LNCaP clone FGC (cell line): ENCODE results near the gene CDC42BPA.

Source experiments
- DNase-seq: peaks from one replicate; pipeline ENCODE4 v3.0.0-alpha.2; 2011; ENCODE audit warnings: low read depth
- H3K4me3 ChIP-seq: 2 replicates; pipeline ENCODE4 v1.5.1; 2011; ENCODE audit warnings: mild to moderate bottlenecking, low read depth, low read length, control low read depth
- TF ChIP-seq, protein P1 (sequence below): IDR thresholded peaks from 2 replicates; pipeline ENCODE4 v1.5.1; 2012; ENCODE audit warnings: mild to moderate bottlenecking; ENCODE audit not compliant: control insufficient read depth, insufficient read depth; ENCODE audit errors: extremely low read depth

The CDC42BPA gene

DNA sequence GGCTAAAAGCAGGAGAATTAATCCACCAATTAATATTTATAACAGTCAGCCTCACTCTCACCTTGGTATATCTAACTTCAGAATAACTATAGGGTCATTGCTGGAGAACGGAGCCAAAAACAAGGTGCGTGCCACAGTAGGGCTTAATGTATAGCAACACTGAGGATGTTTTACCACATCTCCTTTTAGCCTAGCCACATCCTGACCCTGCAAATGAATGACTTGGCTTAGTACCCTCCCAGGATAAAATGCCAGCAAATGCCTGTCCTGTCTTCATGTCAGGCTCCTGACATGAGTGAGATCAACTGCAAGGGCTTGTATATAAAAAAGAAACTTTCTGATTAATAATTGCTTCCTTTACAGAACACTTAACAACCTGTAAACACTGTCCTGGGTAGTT is 2.7 kb upstream of the CDC42BPA start:
- DNase-seq = no peak
- no peak overlapping the region for H3K4me3 ChIP-seq
- TF ChIP-seq, protein P1, sequence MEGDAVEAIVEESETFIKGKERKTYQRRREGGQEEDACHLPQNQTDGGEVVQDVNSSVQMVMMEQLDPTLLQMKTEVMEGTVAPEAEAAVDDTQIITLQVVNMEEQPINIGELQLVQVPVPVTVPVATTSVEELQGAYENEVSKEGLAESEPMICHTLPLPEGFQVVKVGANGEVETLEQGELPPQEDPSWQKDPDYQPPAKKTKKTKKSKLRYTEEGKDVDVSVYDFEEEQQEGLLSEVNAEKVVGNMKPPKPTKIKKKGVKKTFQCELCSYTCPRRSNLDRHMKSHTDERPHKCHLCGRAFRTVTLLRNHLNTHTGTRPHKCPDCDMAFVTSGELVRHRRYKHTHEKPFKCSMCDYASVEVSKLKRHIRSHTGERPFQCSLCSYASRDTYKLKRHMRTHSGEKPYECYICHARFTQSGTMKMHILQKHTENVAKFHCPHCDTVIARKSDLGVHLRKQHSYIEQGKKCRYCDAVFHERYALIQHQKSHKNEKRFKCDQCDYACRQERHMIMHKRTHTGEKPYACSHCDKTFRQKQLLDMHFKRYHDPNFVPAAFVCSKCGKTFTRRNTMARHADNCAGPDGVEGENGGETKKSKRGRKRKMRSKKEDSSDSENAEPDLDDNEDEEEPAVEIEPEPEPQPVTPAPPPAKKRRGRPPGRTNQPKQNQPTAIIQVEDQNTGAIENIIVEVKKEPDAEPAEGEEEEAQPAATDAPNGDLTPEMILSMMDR = no peak

DNA sequence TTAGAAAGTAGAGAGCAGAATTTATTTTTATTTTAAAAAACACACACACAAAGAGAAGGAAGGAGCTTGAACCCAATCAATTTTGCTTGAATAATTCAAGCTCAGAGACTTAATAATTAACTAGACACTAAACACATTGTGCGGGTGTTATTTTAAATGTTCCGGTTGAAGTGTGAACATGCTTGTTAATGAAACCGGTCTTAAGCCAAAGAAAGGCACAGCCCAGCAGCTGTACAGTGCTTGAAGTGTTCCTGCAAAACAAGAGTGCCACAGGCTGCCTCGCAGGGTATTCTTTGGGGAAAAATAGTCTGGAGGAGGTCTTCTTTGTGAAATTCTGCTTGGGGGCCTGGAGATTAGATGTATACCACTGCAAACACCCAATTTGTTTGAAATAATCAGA is 2.2 kb upstream of the CDC42BPA start:
- no peak overlapping the region for H3K4me3 ChIP-seq
- DNase-seq = no peak
- TF ChIP-seq, protein P1 = no peak

DNA sequence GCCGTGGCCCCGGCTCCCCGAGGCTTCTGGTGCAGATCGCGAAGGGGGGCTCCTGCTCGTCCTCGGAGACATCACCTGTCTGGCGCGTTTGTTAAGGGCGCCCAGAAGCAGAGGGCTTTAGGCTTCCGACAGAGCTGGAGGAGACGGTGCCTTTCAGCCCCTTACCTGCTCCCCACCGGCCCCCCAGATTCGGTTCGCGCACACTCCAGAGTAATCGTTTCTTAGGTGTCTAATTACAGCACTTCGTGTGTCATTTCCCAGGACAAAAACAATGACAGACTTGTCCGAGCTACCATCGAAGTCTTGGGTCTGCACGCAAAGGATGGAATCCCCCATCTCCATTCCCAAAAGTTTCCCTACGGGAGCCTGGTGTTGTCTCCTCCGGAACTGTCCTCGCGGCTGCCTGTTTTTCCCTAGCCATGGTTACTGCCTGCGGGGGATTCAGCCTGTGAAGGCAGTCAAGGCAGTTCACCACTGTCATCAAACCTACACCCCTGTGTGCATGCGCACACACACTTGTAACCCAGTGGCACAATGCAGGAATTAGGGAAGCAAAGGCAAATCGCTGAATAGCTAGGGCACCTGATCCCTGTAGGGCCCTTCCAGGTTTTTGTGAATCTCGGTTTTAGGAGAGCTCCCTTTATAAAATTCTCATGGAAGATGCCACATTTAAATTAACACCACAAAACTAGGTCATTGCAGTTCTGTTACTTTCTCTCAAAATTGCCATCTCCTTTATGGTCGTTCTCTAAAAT is 738 bp upstream of the CDC42BPA start:
- H3K4me3 ChIP-seq = peak overlapping the region; percentile 61
- no peak for DNase-seq
- TF ChIP-seq, protein P1 = no peak

DNA sequence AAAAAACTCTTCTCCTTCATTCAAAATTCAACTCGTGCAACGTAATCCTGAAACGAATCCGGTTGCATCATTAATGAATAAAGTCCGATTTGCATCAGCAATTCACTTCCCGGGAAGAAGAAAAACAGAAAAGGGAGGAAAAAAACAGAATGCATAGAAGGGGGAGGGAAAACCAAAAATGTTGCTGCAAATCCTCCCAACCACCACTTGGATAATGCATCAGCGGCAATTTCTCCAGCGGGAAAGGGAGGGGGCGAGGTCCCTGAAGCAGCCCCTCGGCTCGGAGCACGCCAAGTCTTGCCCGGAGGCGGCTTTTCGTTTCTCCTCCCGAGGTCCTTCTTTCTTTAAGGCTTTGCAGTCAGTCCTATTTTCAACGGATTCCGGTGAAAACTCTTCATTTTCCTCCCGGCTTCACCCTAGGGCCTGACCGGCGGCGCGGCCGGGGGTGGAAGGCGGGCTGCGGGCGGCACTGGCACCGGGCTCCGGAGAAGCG is 723 bp downstream of the CDC42BPA start:
- no peak for DNase-seq
- peak overlapping the region; percentile 61 for H3K4me3 ChIP-seq
- TF ChIP-seq, protein P1 = no peak

DNA sequence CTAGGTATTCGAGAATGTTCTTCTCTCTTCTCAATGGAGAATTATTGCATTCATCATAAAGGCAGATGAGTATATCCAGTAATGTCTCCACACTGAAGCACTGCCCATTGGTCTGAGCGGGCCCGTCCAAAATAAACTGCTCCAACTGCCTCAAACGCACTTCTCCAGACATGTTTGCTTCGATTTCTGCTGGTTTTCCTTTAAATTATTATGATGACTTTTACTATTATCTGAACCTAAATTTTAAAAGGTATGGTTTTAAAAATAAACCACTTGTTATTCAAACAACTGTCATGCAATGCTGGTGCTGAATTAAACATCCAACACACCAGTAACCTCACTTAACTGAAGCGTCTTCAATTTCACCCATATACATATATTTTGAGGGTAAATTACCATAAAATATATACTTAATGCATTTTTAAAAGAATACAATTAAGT is 1.3 kb downstream of the CDC42BPA start:
- no peak for DNase-seq
- TF ChIP-seq, protein P1 = no peak
- peak overlapping the region; percentile 61 for H3K4me3 ChIP-seq

DNA sequence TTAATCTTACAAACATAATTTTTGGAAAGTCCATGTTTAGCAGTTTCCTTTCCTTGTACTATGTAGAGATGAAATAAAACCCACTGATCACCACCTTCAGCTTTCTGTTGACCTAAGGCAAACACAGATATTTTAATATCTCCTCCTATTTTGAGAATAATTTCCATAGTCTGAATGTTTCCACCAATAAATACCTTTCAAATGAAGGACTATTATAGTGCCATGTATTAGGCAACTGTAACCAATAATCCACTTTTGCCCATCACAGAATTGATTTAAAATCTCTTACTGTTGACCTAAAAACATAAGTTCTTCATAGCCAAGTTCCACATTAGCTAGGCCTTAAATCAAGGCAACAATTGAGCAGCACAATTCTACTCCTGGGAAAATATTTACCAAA is 1.8 kb downstream of the CDC42BPA start:
- peak overlapping the region; percentile 61 for H3K4me3 ChIP-seq
- TF ChIP-seq, protein P1 = no peak
- DNase-seq = no peak
